Sigmoid colon (tissue), 7 donors: ENCODE results near the gene NAXE. TPM values are rescaled to one million over a fixed set of nuclear protein-coding genes. Genes with fewer than 3 reads are reported as not detected.

Experiments used
- DNase-seq: peaks from one replicate; pipeline ENCODE4 v3.0.0-alpha.2; 2019
- H3K27ac ChIP-seq, 4 donors: fragments of 200-600 bp; sonication (generic); one replicate each; pipeline ENCODE4 v1.5.1; 2016 to 2019; ENCODE audit warnings: mild to moderate bottlenecking in 1 of 4
- H3K27me3 ChIP-seq, 3 donors: fragments of 200-600 bp; sonication (generic); one replicate each; pipeline ENCODE4 v1.5.1; 2019; ENCODE audit warnings: mild to moderate bottlenecking in 1 of 3
- H3K36me3 ChIP-seq, 4 donors: fragments of 200-600 bp; sonication (generic); one replicate each; pipeline ENCODE4 v1.5.1; 2016 to 2019
- H3K4me1 ChIP-seq, 4 donors: fragments of 200-600 bp; sonication (generic); one replicate each; pipeline ENCODE4 v1.5.1; 2017 to 2019
- H3K4me3 ChIP-seq, 4 donors: fragments of 200-600 bp; sonication (generic); one replicate each; pipeline ENCODE4 v1.5.1; 2017 to 2019; ENCODE audit warnings: mild to moderate bottlenecking in 2 of 4, moderate library complexity in 1 of 4
- H3K9me3 ChIP-seq, 4 donors: fragments of 200-600 bp in 3 of 4; sonication (generic) in 3 of 4; one replicate each; pipeline versions ENCODE4 v1.5.1 to v1.6.1; 2013 to 2019
- CTCF ChIP-seq, 4 experiments: fragments of 450-650 bp in 3 of 4; fragments of 200-600 bp in 1 of 4; IDR thresholded peaks; one replicate each; pipeline ENCODE4 v1.5.1; 2016 to 2019; ENCODE audit warnings: antibody characterized with exemption in 4 of 4, mild to moderate bottlenecking in 3 of 4, moderate library complexity in 2 of 4
- EP300 ChIP-seq, 4 donors: sonication (generic); formaldehyde crosslinking; IDR thresholded peaks; one replicate each; pipeline ENCODE4 v1.6.1; 2017; ENCODE audit warnings: antibody characterized with exemption in 4 of 4
- POLR2A ChIP-seq, 2 donors: fragments of 450-650 bp; IDR thresholded peaks; one replicate each; pipeline ENCODE4 v1.6.1; 2016; ENCODE audit warnings: antibody characterized with exemption in 2 of 2, mild to moderate bottlenecking in 2 of 2, moderate library complexity in 2 of 2
- POLR2AphosphoS5 ChIP-seq, 4 donors: sonication (generic); formaldehyde crosslinking; IDR thresholded peaks; one replicate each; pipeline ENCODE4 v1.6.1; 2017; ENCODE audit warnings: antibody characterized with exemption in 4 of 4
- WGBS, 2 donors: extraction: QIAGEN DNeasy Blood & Tissue Kit; methylation state at CpG; one replicate each; pipeline ENCODE4 v1.1.7; 2013; 5-methylcytosine and 5-hydroxymethylcytosine counted together
- intact Hi-C: fragments of 100-400 bp; cut with DNase I; formaldehyde crosslinking; loops from one replicate; pipeline ENCODE4 v1.15.1; 2023
- polyA plus RNA-seq, 3 donors: library from polyadenylated mRNA; stranded (reverse); fragments of 200-250 nt; gene quantifications; one replicate each; pipeline ENCODE4 v1.2.3, GENCODE V29; 2013
- total RNA-seq, 4 donors: library from RNA; depleted of rRNA; stranded (reverse); fragments of >200 nt; gene quantifications; one replicate each; pipeline ENCODE4 v1.1.0, GENCODE V29; 2016
- donor health status: healthy with polysubstance abuse.
- donor health status: Bipolar disorder and iron deficiency.
- donor health status: healthy.

Gene NAXE
- total and polyA plus RNA-seq, 7 donors: 59.3 to 113 (median 80.8) TPM

GRCh38 chr1:156596426-156596825, 4.8 kb downstream of the NAXE start:
- Histone ChIP-seq H3K9me3 (no peaks in the 10 kb centered on the region), H3K27ac (no peak overlapping the region), H3K36me3 (peaks cover 0 to 61% (median 16%) of the 10 kb centered on the region in 4 donors), H3K4me1 (peaks cover 0 to 22% (median 17%) of the 10 kb centered on the region in 4 donors), H3K27me3 (no peaks in the 10 kb centered on the region), H3K4me3 (no peak overlapping the region)
- 83 to 87% methylated on average over 3 of the region's 3 CpGs for WGBS, 2 donors
- DNase-seq: no peak
- TF ChIP-seq EP300 (IDR thresholded peaks at IDR 0.05): no peak
- TF ChIP-seq POLR2AphosphoS5 (IDR thresholded peaks at IDR 0.05): no peak
- TF ChIP-seq CTCF (IDR thresholded peaks at IDR 0.05): no peak
- TF ChIP-seq POLR2A (IDR thresholded peaks at IDR 0.05): no peak
- intact Hi-C loops: no loop called here

- Histone ChIP-seq H3K36me3 (peaks cover 0 to 57% (median 16%) of the 10 kb centered on the region in 4 donors), H3K4me1 (peaks cover 0 to 20% (median 18%) of the 10 kb centered on the region in 4 donors), H3K27me3 (no peaks in the 10 kb centered on the region), H3K27ac (no peak overlapping the region), H3K9me3 (no peaks in the 10 kb centered on the region), H3K4me3 (no peak overlapping the region)
- intact Hi-C loops: no loop called here
- 97 to 98% methylated on average over 5 of the region's 5 CpGs for WGBS, 2 donors
- DNase-seq: peak; percentile 15
- TF ChIP-seq EP300 (IDR thresholded peaks at IDR 0.05) (no peak), POLR2A (IDR thresholded peaks at IDR 0.05) (no peak), CTCF (IDR thresholded peaks at IDR 0.05) (no peak)
Measured at GRCh38 chr1:156598125-156598524, 6.5 kb downstream of the NAXE start.

GRCh38 chr1:156598731-156599432, 7.3 kb downstream of the NAXE start:
- Histone ChIP-seq H3K27ac (no peak overlapping the region), H3K9me3 (no peaks in the 10 kb centered on the region), H3K4me1 (peaks cover 0 to 20% (median 18%) of the 10 kb centered on the region in 4 donors), H3K4me3 (no peak overlapping the region), H3K27me3 (no peaks in the 10 kb centered on the region), H3K36me3 (peaks cover 0 to 49% (median 16%) of the 10 kb centered on the region in 4 donors)
- intact Hi-C loops: no loop called here
- no peak for DNase-seq
- TF ChIP-seq POLR2AphosphoS5 (IDR thresholded peaks at IDR 0.05) (no peak), CTCF (IDR thresholded peaks at IDR 0.05) (no peak), EP300 (IDR thresholded peaks at IDR 0.05) (no peak), POLR2A (IDR thresholded peaks at IDR 0.05) (no peak)
- 89 to 96% methylated on average over 4 of the region's 4 CpGs for WGBS, 2 donors

GRCh38 chr1:156599811-156600210, 8.2 kb downstream of the NAXE start:
- Histone ChIP-seq H3K27me3 (no peaks in the 10 kb centered on the region), H3K9me3 (no peaks in the 10 kb centered on the region), H3K4me3 (no peak overlapping the region), H3K27ac (no peak overlapping the region), H3K36me3 (peaks cover 0 to 41% (median 13%) of the 10 kb centered on the region in 4 donors), H3K4me1 (peaks cover 0 to 20% (median 18%) of the 10 kb centered on the region in 4 donors)
- no peak for TF ChIP-seq EP300 (IDR thresholded peaks at IDR 0.05)
- no peak for TF ChIP-seq CTCF (IDR thresholded peaks at IDR 0.05)
- no peak for TF ChIP-seq POLR2AphosphoS5 (IDR thresholded peaks at IDR 0.05)
- WGBS, 2 donors: 64 to 72% methylated on average over 3 of the region's 3 CpGs
- intact Hi-C loops: loop anchor here (2.0 kb wide), 2 partner anchors 119 to 143 kb away; no protein-coding TSS in a partner anchor
- no peak for DNase-seq
